C4-2B (cell line): ENCODE measurements around the gene UNKL.

ENCODE experiments used
- H3K27ac ChIP-seq: fragments of 450-650 bp; 2 replicates; pipeline ENCODE4 v1.5.1; 2017
- ZFX ChIP-seq: fragments of 450-650 bp; IDR thresholded peaks from 2 replicates; pipeline ENCODE4 v1.6.1; 2017
- TF ChIP-seq, protein P1 (sequence below): fragments of 450-650 bp; conservative IDR thresholded peaks from 2 replicates; pipeline ENCODE4 v1.5.1; 2017; ENCODE audit warnings: mild to moderate bottlenecking

The UNKL gene

DNA sequence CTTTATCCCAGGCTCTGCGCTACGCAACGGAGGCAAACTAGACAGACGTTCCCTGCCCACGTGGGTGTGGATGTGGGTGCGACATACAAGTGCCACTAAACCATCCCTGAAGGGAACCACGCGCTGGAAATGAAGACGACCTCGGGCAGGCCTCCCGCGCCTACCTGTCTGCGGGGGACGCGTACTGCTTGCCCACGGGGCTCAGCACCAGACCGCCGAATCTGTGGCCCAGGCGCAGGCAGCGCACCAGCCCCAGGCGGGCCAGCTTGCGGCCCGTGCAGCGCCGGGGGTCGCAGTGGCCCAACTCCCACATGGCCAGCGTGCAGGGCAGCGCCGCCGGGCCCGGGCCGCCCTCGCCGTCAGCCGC is 63.3 kb downstream of the UNKL start:
- TF ChIP-seq, protein P1, sequence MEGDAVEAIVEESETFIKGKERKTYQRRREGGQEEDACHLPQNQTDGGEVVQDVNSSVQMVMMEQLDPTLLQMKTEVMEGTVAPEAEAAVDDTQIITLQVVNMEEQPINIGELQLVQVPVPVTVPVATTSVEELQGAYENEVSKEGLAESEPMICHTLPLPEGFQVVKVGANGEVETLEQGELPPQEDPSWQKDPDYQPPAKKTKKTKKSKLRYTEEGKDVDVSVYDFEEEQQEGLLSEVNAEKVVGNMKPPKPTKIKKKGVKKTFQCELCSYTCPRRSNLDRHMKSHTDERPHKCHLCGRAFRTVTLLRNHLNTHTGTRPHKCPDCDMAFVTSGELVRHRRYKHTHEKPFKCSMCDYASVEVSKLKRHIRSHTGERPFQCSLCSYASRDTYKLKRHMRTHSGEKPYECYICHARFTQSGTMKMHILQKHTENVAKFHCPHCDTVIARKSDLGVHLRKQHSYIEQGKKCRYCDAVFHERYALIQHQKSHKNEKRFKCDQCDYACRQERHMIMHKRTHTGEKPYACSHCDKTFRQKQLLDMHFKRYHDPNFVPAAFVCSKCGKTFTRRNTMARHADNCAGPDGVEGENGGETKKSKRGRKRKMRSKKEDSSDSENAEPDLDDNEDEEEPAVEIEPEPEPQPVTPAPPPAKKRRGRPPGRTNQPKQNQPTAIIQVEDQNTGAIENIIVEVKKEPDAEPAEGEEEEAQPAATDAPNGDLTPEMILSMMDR: no peak
- no peak for TF ChIP-seq ZFX
- H3K27ac ChIP-seq: peak overlapping the region; percentile 82

DNA sequence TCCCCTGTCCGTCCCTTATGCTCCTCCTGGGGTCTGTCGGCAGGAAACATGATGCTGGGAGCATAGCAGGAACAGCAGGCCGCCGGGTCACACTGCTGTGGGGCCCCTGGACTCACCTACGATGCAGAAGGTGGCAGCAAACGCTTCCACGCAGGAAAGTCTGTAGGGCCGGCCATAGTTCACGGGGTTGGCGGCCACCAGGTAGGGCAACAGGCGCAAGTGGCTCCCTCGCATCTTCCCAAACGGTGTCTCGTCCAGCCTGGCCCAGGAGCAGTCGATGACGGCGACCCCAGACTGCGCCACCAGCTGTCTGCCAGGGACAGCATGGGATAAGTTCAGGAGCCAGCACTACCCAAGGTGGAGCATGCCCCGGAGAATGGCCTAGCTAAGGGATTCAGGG is 63.8 kb downstream of the UNKL start:
- peak overlapping the region; percentile 82; the same call in 1 of the 2 replicates for H3K27ac ChIP-seq
- TF ChIP-seq ZFX: no peak
- TF ChIP-seq, protein P1: no peak

DNA sequence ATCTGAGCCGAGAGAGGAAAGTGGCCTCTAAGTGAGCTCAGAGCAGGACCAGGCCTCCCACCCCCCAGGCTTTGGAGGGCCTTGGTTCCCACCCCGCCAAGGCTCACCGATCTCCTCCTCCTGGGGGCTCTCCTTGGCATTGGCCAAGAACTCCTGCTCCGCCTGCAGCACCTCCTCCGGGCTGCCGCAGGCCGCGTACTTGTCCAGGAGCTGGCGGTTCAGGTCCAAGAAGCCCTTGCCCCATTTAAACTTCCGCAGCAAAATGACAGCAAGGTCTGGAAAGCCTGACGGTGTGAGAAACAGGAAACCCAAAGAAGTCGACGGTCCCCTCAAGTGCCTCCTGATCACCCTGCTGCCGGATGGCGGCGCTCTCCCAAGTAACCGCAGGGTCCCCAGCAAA is 64.6 kb downstream of the UNKL start:
- TF ChIP-seq ZFX: no peak
- TF ChIP-seq, protein P1: no peak
- H3K27ac ChIP-seq: no peak overlapping the region

DNA sequence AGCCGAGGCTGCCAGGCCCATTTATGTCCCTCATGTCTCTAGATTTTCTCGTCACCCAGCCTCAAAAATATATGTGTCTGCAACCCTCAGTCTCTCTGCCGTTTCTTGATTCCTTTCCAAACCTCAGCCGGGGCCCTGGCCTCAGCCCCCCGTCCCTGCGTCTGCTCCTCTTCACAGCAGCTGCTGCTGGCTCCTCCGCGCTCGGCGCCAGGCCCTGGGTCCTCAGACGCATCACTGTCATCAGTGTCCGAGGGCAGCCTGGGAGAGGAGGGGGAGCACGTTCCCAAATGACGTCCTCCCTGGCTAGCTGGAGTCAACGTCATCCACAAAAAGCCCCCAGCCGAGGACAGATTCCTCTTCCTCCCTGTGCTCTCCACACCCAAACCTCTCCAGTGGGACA is 65.2 kb downstream of the UNKL start:
- TF ChIP-seq, protein P1: no peak
- TF ChIP-seq ZFX: no peak
- H3K27ac ChIP-seq: no peak overlapping the region

DNA sequence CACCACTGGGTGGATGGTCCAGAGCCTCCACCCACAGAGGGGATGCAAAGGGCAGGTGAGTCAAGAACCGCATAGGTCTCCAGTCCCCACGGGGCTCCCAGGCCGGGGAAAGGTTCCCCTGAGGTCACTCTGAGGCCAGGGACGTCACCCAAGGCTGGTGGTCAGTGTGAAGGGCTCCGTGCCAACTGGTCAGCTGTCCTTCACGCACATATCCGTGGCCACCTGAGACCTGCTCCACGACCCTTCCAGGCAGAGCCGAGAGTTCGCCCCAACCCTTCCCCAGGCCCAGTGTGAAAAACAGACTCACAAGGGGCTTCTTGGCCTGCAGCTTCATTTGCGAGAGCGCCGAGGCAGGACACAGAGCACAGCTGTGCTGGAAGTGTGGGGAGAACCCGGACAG is 65.6 kb downstream of the UNKL start:
- no peak overlapping the region for H3K27ac ChIP-seq
- TF ChIP-seq ZFX: no peak
- TF ChIP-seq, protein P1: no peak

DNA sequence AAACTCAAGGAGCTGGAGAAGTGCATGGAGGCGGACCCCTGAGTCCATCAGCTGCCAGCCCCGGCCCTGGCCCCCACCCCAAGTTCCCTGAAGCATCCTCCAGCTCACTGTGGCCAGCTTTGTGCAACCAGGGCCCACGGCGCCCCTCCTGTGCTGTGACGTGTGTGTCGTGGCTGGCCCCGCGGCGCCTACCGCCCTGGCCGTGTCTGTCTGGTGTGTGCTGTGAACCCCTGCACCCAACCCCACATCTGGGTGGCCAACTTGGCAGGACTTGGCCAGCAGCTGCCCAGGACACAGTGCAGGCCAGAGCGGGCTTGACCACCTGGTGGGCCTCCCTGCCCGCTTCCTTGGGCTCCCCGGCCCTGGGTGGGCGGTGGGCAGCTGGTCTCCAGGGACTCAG is 66.1 kb downstream of the UNKL start:
- no peak overlapping the region for H3K27ac ChIP-seq
- TF ChIP-seq, protein P1: no peak
- TF ChIP-seq ZFX: no peak

DNA sequence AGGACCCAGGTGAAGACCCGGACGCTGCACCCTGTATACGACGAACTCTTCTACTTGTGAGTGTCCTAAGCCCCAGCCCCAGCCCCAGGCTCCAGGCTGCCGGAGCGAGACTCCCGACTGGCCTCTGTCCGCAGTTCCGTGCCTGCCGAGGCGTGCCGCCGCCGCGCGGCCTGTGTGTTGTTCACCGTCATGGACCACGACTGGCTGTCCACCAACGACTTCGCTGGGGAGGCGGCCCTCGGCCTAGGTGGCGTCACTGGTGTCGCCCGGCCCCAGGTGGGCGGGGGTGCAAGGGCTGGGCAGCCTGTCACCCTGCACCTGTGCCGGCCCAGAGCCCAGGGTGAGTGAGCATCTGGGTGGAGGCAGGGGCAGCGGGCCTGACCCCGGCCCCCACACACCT is 66.5 kb downstream of the UNKL start:
- TF ChIP-seq ZFX: no peak
- TF ChIP-seq, protein P1: no peak
- H3K27ac ChIP-seq: no peak overlapping the region
